ENCODE measurements around the gene HOXC5. TPM values are rescaled to one million over a fixed set of nuclear protein-coding genes. Genes with fewer than 3 reads are reported as not detected.

Gene HOXC5
- total RNA-seq, 2 experiments from 2014 or later = not detected

GRCh38 chr12:53996240-53997203 lies 36.3 kb upstream of the HOXC5 start:
- CTCF ChIA-PET = interaction anchor here (0.5 to 1.7 kb wide), 12 partner anchors 9 to 247 kb away, joined by 3 to 8 read pairs (median 4); partner anchors contain the start of genes HOXC10 and HOXC5
- DNase-seq (no peak), ATAC-seq (peak; percentile 27)
- Mint-ChIP-seq H3K4me3 (peak overlapping the region; percentile 65), H3K27me3 (peaks cover 84% of the 10 kb centered on the region), H3K4me1 (peaks cover 25% of the 10 kb centered on the region), H3K36me3 (ENCODE audit: low read depth) (no peaks in the 10 kb centered on the region), H3K9me3 (ENCODE audit: low read depth) (no peaks in the 10 kb centered on the region), H3K27ac (no peak overlapping the region)
- intact Hi-C loops (cut with DNase I, micrococcal nuclease) = loop anchor here in 1 of 2 experiments (5.0 kb wide), 1 partner anchor 44 kb away; the partner anchor contains the start of gene HOXC12
- POLR2A ChIA-PET = interaction anchor here (0.7 kb wide), 1 partner anchor 214 kb away, joined by 3 read pairs; no protein-coding TSS in a partner anchor

- Mint-ChIP-seq H3K4me1 (peaks cover 26% of the 10 kb centered on the region), H3K36me3 (ENCODE audit: low read depth) (no peaks in the 10 kb centered on the region), H3K9me3 (ENCODE audit: low read depth) (no peaks in the 10 kb centered on the region), H3K27ac (no peak overlapping the region), H3K4me3 (no peak overlapping the region), H3K27me3 (peaks cover 84% of the 10 kb centered on the region)
- intact Hi-C loops (cut with DNase I, micrococcal nuclease) = loop anchor here in 1 of 2 experiments (5.0 kb wide), 1 partner anchor 45 kb away; the partner anchor contains the start of gene HOXC12
- no peak for DNase-seq
- POLR2A ChIA-PET = interaction anchor here (0.7 kb wide), 1 partner anchor 213 kb away, joined by 3 read pairs; no protein-coding TSS in a partner anchor
- ATAC-seq = no peak
- CTCF ChIA-PET = interaction anchor here (0.5 to 3.8 kb wide), 10 partner anchors 8 to 193 kb away, joined by 3 to 17 read pairs (median 4); partner anchors contain the start of genes HOXC10 and HOXC5
Observed at GRCh38 chr12:53997204-53998109, 35.4 kb upstream of the HOXC5 start.

DNA sequence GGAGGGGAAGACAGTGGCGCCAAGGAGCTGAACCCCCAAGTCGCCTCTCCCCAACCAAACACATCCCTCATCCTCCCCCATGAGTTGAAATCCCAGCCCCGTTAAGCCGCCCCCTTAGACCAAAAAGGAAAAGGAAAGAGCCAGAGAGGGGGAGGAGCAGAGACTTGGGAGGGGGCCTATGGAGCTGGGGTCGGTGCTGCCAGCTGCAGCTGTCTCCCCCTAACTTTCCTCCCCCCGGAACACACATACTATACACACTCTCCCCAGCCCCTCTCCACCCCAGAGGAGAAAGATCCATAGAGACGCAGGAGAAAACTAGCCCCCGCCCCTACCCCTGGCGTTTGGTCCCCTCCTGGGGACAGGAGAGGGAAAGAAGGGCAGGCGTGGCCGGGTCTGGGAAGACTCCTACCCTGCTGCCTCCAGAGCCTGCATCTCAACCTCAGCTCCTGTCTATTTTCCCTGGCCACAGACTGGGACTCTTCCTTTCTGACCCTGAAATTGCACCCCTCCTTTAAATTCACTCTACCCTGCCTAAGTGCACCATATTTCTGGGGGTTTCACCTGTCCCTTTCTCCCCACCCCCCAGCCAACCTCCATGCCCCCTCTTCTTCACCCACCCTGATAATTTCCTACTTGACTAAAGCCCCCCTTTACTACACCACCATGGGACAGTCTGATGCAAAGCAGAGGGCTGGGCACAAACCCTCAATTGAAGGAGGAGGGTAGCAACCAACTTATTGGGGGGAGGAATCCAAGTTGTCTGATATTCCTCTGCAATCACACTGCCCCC lies 34.5 kb upstream of the HOXC5 start:
- Mint-ChIP-seq H3K36me3 (ENCODE audit: low read depth) (no peaks in the 10 kb centered on the region), H3K4me3 (no peak overlapping the region), H3K27ac (no peak overlapping the region), H3K4me1 (peaks cover 29% of the 10 kb centered on the region), H3K27me3 (peaks cover 87% of the 10 kb centered on the region), H3K9me3 (ENCODE audit: low read depth) (no peaks in the 10 kb centered on the region)
- CTCF ChIA-PET = interaction anchor here (0.7 to 3.8 kb wide), 7 partner anchors 9 to 218 kb away, joined by 3 to 17 read pairs (median 4); partner anchors contain the start of gene HOXC10
- ATAC-seq = no peak
- POLR2A ChIA-PET = no interaction called here
- intact Hi-C loops (cut with DNase I, micrococcal nuclease) = loop anchor here in 1 of 2 experiments (5.0 kb wide), 1 partner anchor 46 kb away; the partner anchor contains the start of gene HOXC12
- DNase-seq = no peak

DNA sequence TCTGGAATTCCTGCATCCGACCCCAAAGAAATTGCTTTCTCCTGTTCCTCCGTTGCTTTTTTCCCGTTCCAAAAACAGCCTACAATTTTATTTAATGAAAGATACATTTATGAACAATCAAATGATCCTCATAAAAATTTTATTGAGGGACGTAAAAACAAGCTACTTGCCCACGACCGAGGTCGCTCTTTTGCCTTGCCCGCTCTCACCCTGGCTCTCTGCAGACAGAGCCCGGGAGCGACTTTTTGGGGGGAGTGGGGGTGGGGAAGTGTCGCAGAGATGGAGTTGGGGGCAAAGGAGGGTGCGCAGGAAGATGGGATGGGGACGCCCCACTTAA lies 34.0 kb upstream of the HOXC5 start:
- POLR2A ChIA-PET = no interaction called here
- Mint-ChIP-seq H3K36me3 (ENCODE audit: low read depth) (no peaks in the 10 kb centered on the region), H3K27me3 (peaks cover 86% of the 10 kb centered on the region), H3K4me3 (no peak overlapping the region), H3K9me3 (ENCODE audit: low read depth) (no peaks in the 10 kb centered on the region), H3K4me1 (peaks cover 27% of the 10 kb centered on the region), H3K27ac (no peak overlapping the region)
- no peak for DNase-seq
- CTCF ChIA-PET = interaction anchor here (0.7 to 3.8 kb wide), 4 partner anchors 11 to 217 kb away, joined by 3 to 17 read pairs (median 4); partner anchors contain the start of gene HOXC10
- intact Hi-C loops (cut with DNase I, micrococcal nuclease) = loop anchor here in 1 of 2 experiments (5.0 kb wide), 1 partner anchor 47 kb away; the partner anchor contains the start of gene HOXC12
- no peak for ATAC-seq

GRCh38 chr12:53999559-54000115 lies 33.2 kb upstream of the HOXC5 start:
- H3K27ac Mint-ChIP-seq = no peak overlapping the region
- intact Hi-C loops (cut with DNase I, micrococcal nuclease) = loop anchor here in 1 of 2 experiments (5.0 kb wide), 1 partner anchor 47 kb away; the partner anchor contains the start of gene HOXC12
- CTCF ChIA-PET = interaction anchor here (0.6 to 3.8 kb wide), 15 partner anchors 9 to 216 kb away, joined by 3 to 17 read pairs (median 3); partner anchors contain the start of genes HOXC10 and HOXC8
- peaks cover 87% of the 10 kb centered on the region for H3K27me3 Mint-ChIP-seq
- peak overlapping the region; percentile 41 for H3K4me3 Mint-ChIP-seq
- DNase-seq = peak; percentile 60
- no peaks in the 10 kb centered on the region for H3K36me3 Mint-ChIP-seq (ENCODE audit: low read depth)
- no peak for ATAC-seq
- POLR2A ChIA-PET = no interaction called here
- peaks cover 24% of the 10 kb centered on the region for H3K4me1 Mint-ChIP-seq
- no peaks in the 10 kb centered on the region for H3K9me3 Mint-ChIP-seq (ENCODE audit: low read depth)

DNA sequence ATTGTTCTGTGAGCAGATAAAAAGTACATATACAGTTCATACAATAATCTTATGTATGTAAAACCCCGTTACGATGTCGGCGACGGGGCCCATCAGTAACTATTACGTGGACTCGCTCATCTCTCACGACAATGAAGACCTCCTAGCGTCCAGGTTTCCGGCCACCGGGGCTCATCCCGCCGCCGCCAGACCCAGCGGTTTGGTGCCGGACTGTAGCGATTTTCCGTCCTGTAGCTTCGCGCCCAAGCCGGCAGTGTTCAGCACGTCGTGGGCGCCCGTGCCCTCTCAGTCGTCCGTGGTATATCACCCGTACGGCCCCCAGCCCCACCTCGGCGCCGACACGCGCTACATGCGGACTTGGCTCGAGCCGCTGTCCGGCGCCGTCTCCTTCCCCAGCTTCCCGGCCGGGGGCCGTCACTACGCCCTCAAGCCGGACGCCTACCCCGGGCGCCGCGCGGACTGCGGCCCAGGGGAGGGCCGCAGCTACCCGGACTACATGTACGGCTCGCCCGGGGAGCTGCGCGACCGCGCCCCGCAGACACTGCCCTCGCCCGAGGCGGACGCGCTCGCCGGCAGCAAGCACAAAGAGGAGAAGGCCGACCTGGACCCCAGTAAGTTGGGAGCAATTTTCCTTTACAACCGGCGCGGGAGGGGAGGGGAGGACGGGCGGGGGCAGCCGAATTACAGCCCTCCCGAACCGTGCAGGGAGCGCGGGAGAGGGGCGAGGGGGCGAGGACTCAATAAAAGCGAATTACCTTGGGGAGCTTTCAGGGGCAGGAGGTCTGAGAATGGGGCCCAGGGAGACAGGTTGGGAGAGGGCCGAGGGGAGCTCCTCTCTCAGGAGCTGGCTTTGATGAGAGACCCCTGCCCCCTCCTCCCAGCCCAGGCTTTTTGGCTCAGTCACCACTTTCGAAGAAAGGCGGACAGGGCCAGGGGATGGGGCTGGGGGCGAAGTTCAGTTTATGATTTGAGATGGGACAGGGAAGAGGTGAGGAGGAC lies 32.4 kb upstream of the HOXC5 start, which contains the start of gene HOXC9:
HOXC9 (plus strand) TSS at position 46 of the 999 bp plus-strand sequence; CDS start at position 74, 28 bp downstream.
- Mint-ChIP-seq H3K4me1 (peaks cover 18% of the 10 kb centered on the region), H3K9me3 (ENCODE audit: low read depth) (no peaks in the 10 kb centered on the region), H3K27ac (no peak within 1 kb of the TSS), H3K36me3 (ENCODE audit: low read depth) (no peaks in the 10 kb centered on the region), H3K4me3 (peak within 1 kb of the TSS; percentile 41), H3K27me3 (peaks cover 85% of the 10 kb centered on the region)
- intact Hi-C loops (cut with DNase I, micrococcal nuclease) = no loop called here
- ChIA-PET CTCF (interaction anchor here (0.6 to 3.8 kb wide), 14 partner anchors 8 to 216 kb away, joined by 3 to 17 read pairs (median 4); partner anchors contain the start of genes HOXC10 and HOXC8), POLR2A (no interaction called here)
- DNase-seq (no peak), ATAC-seq (no peak)

DNA sequence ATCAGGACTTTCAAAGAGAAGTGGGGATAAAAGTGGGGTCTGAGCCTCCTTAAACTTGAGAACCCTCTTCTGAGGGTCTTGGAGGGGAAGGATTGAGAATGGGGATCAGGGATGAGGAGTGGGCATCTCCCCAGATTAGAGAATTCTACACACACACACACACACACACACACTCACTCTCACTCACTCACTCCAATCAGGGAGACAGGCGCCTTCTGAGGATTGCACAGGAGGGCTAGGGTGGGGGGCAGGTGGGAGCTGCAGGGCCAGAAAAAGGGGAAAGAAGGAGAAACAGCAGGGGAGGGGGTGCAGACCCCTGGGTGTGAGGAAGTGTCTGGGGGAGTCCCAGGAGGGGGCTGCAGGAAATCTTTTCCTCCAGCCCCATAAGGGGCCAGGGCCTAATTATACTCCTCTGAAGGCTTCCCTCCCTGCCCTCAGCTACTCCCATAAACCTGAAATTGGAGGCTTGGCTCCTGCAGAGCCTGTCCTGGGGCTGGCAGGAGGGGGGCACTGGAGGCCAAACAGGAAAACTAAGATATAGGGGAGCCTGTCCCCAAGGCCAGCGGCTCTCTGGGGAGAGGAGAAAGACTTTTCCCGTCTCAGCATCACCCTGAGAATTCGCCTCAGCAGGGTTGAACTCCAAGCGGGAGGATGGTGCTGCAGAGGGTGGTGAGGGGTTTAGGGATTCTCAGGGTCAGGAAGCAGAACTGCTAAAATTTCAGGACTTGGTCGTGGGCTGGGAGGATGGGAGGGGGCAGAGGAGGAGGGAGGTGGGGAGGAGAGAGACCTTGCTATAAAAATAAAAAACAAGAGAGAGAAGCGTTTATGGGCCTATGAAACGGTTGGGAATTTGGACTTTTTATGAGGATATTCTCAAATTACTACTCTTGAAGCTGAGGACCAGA lies 31.3 kb upstream of the HOXC5 start:
- intact Hi-C loops (cut with DNase I, micrococcal nuclease) = no loop called here
- no peak for DNase-seq
- Mint-ChIP-seq H3K27ac (no peak overlapping the region), H3K4me1 (peaks cover 20% of the 10 kb centered on the region), H3K36me3 (ENCODE audit: low read depth) (no peaks in the 10 kb centered on the region), H3K4me3 (no peak overlapping the region), H3K27me3 (peaks cover 86% of the 10 kb centered on the region), H3K9me3 (ENCODE audit: low read depth) (no peaks in the 10 kb centered on the region)
- ChIA-PET CTCF (interaction anchor here (0.6 to 3.8 kb wide), 8 partner anchors 11 to 353 kb away, joined by 3 to 17 read pairs (median 4); partner anchors contain the start of gene HOXC10), POLR2A (no interaction called here)
- ATAC-seq = no peak

- no peak for ATAC-seq
- H3K9me3 Mint-ChIP-seq (ENCODE audit: low read depth) = no peaks in the 10 kb centered on the region
- peaks cover 23% of the 10 kb centered on the region for H3K4me1 Mint-ChIP-seq
- DNase-seq = no peak
- intact Hi-C loops (cut with DNase I, micrococcal nuclease) = no loop called here
- ChIA-PET CTCF (interaction anchor here (0.6 to 1.8 kb wide), 8 partner anchors 11 to 354 kb away, joined by 3 to 5 read pairs (median 3); no protein-coding TSS in a partner anchor), POLR2A (no interaction called here)
- H3K4me3 Mint-ChIP-seq = no peak overlapping the region
- H3K27me3 Mint-ChIP-seq = peaks cover 90% of the 10 kb centered on the region
- no peaks in the 10 kb centered on the region for H3K36me3 Mint-ChIP-seq (ENCODE audit: low read depth)
- no peak overlapping the region for H3K27ac Mint-ChIP-seq
Observed at GRCh38 chr12:54002278-54002914, 30.5 kb upstream of the HOXC5 start.

Measured in activated CD4-positive, alpha-beta T cell treated with anti-CD3 and anti-CD28 coated beads for 36 hours (primary cell).